GM18951 (cell line): ENCODE data around the gene COPB1.

Source experiments
- POLR2A ChIP-seq: IDR thresholded peaks from 4 replicates; pipeline ENCODE4 v1.6.1; 2011; ENCODE audit warnings: mild to moderate bottlenecking; ENCODE audit not compliant: insufficient read length, insufficient read depth; ENCODE audit errors: extremely low read depth
- in situ Hi-C: fragments of 300-500 bp; cut with MboI; formaldehyde crosslinking; loops from one replicate; pipeline ENCODE4 v1.12.0; 2022; ENCODE audit warnings: low sequenced_read_pairs, mixed read lengths, inconsistent platforms; ENCODE audit not compliant: unreplicated experiment

Gene COPB1

DNA sequence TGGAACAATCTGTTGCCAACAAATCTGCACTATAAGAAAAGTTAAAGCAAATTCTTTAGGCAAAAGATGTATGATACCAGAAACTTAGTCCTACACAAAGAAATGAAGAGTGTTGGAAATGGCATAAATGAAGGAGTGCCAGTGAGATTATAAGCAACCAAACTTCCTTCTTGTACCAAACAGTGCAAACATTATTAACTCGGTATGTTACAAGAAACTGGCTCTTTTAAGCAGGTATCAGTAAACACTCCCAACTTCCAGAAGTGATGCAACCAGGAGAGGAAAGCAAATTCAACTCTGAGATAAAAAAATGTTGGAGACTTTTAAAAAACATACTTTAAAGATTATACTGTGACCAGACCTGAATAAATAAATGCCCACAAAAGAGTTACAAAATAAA lies 28.5 kb downstream of the COPB1 start:
- TF ChIP-seq POLR2A = no peak
- in situ Hi-C loops = no loop called here

DNA sequence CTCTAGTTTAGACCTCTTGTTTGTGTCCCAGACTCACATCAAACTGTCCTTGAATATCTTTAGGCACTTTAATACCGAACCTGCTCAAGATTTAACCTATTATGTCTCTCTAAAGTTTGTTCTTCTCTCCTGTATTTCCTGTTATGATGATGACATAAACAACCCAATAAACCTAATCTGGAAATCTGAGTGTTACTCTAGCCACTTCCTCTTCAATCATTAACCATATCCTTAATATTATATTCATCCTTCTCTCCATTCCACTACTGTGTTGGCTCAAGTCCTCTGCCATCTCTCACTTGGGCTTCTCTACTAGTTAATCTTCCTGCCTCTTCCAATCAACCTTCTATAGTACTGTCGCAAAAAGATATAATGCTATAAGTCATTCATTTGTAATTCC lies 36.0 kb downstream of the COPB1 start:
- no peak for TF ChIP-seq POLR2A
- in situ Hi-C loops = no loop called here

DNA sequence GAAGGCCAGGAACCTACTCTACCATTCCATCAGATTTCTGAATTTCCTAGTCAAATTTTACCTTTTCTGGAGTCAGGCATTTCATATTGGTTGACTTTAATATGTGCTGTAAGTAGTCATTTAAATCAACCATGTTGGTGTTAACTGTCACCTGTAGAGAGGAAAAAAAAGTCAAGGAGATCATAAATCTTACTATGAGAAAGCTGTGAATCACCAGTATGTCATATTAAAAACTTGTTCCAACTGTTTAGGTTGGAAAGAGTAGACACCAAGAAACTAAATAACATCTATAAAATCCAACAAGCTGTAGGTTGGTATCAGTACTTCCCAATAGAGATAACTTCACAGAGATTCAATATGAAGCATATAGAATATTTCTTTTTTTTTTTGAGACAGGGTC lies 39.5 kb downstream of the COPB1 start:
- in situ Hi-C loops = no loop called here
- no peak for TF ChIP-seq POLR2A

DNA sequence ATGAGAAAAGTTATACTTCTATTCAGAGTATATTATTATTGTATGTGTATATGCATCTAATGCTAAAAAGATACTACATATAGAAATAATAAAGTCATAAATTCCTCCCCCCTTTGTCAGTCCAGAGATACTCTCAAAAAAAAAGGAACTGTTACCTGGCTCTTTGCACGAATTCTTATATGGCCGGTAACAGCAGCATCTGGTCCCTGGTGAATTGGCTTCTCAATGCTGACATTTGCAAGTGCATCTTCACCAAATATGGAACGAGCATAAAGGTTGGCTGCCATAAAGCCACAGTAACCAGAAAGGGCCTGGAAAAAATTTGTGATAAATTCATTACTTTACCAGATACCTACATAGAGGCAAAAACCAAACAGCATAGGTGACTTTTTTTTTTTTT lies 41.2 kb downstream of the COPB1 start:
- in situ Hi-C loops = no loop called here
- no peak for TF ChIP-seq POLR2A

DNA sequence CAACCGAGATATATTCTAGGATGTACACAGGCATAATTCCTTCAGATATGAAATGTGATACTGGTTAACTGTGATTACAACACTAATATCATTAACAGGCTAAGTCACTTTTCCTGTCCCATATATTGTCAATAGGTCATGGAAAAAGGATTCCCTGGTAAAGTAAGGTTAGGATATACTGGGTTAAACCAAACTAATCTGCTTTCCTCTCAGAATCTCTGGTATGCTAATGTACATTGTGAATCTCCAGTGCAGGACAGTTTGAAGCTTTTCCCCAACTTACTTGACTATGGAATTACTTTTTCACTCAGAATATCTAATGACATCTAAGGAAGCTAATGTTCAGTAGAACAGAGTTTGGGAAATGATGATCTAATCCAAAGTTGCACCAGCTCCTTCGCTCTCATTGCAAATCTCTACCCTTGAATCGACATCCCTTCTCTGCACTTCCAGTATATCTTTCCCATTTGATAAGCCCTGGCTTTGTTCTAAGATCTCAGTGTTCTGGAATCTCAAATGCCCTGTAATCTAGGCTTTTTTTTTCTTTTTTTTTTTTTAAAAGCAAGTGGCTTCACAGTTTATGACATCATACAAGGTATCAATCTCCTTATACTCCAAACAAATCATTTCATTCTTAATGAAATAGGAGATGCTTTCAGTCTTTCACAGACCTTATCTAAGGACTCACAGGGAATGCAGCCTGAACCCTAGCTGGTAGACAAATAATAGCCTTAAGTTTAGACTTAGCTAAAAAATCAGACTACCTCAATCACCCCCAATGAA lies 43.8 kb downstream of the COPB1 start:
- no peak for TF ChIP-seq POLR2A
- in situ Hi-C loops = no loop called here

DNA sequence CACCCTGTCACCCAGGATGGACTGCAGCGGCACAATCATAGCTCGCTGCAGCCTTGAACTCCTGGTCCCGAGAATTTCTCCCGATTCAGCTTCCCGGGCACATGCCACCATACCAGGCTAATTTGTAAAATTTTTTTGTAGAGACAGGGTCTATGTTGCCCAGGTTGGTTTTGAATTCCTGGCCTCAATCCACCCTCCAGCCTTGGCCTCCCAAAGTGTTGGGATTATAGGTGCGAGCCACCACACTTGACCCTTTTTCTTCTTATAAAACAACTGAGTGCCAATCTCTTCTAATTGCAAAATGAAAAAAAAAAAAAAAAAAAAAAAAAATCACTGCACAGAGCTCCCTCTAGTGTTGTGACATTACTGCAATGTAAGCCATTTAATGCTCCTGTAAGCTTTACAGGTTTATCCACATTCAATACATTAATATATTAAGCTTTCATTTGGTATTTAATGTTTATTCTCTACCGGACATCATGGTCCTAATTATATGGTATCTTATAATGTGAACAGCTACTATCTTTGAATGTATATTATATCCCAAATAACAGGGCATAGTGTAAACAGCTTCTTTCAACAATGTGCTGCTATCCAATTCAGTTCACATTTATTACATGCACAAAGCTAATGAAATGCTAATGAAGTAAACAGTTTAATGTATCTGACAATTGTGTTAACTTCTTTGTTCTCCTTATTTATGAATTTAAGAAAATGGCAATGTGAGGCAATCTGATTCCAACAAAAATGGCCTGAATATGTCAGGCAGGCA lies 44.6 kb downstream of the COPB1 start:
- in situ Hi-C loops = no loop called here
- TF ChIP-seq POLR2A = no peak

DNA sequence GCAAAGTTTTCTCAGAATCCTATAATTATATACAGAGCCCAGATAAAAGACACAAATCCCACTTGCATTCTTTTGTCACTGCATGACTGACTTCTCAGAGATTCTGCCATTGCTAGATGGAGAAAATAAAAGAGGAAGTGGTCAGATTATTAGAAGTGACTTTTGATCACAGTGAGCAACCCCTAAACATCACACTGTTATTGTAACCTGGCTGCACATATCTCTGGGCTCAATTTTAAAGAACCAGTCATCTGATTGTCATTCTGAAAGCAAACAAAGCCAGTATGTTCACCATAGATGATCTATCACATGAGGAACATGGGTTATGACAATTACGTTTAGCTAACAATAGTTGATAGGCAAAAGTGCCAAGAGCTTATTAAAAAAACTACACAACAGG lies 47.8 kb downstream of the COPB1 start:
- in situ Hi-C loops = no loop called here
- no peak for TF ChIP-seq POLR2A

DNA sequence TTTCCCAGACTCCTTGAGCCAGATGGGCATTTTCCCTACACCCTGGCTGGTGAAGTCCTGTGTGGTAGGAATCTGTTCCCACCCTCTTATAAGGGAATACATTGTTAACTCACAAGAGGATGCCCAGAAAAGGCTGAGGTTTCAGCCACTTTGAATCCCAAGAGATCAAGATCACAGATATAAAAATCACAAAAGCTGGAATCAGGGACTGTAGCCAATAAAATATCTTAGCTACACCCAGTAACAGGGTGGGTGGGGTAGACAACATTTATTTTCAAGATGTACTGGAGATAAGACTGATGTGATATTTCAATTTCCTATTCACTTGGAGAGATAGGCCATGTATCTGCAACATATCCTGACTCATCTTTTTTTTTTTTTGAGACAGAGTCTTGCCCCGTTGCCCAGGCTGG lies 50.3 kb downstream of the COPB1 start:
- in situ Hi-C loops = loop anchor here (10.0 kb wide), 1 partner anchor 155 kb away; no protein-coding TSS in a partner anchor

DNA sequence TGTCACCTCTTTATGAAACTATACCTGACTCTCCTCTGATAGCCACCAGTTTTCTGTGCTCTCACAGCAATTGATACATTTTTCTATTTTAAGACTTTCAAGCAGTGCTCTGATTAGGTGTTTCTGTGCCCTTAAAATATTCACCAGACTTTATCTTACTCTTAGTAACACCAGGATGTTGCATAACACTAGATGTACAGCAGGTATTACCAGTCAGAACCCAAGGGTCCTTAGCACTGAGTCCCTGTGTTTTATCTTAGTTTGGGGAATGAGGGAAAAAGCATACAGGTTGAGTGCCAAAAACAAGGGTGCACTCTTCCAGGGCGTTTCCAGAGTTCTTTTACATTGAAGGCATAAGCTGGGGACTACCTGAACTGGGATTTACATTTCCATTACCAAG lies 51.4 kb downstream of the COPB1 start:
- in situ Hi-C loops = loop anchor here (10.0 kb wide), 1 partner anchor 153 kb away; no protein-coding TSS in a partner anchor
- no peak for TF ChIP-seq POLR2A

More for the DNA sequence above, 50.3 kb downstream of the COPB1 start:
- TF ChIP-seq POLR2A = no peak

DNA sequence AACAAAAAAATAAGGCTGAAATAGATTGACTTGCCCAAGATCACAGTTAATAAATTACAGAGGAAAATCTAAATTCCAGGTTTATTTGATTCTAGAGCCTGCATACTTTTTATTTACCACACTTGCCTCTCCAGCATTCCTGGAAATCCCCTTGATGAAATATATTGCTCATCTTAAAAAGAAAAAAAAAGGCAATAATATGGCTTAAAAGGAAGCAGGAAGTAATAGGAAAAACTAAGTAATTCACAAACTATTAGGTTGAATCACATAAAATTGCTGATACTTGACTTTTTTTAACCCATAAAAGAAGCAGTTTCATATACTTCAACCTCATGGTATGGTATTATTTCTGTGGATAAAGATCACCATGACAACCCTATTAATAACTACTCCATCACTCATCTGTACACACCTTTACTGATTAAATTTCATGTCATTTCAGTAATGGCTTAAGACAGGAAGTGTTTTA lies 52.9 kb downstream of the COPB1 start:
- in situ Hi-C loops = loop anchor here (10.0 kb wide), 1 partner anchor 152 kb away; no protein-coding TSS in a partner anchor
- TF ChIP-seq POLR2A = no peak

DNA sequence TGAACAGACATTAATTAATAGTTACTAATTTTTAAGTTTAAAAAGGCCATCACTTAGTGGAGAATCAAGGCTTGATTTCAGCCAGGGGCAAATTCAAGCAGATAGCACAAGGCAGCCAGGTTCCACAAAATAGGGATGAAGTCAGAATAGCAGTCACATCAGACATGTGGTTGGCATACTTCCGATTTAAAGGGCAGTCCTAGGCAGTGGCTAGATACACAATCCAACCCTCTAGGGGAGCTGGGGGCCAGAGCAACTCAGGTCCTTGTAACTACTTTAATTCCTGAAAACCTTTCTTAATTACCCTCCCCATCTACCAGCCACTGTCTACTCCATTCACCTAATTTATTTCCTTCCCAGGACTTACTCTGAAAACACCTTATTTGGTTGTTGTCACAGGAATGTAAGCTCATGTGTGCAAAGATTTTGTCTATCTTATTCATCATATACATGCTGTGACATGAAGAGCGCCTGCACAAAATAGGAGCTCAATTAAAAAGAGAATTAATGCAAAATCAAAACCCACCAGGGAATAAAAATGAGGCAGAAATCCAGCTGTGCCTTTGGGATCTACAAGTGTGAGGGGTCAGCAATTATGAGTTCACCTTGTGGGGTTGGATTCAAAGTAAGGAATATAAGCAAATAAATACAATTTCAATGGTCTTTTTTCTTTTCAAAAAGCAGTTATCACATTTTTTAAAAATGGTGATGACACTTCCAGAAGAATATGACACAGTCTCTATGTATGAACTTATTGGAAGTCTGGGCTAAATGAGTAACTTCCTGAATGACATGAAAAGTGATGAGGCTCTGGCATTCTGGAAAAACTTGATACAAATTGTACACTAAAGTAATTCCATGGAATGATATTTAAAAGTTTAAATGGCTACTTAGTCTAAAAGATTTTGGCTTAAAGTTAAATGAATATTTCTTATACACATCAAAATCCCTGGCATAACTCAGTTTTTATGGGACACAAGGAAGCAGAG lies 53.8 kb downstream of the COPB1 start:
- TF ChIP-seq POLR2A = no peak
- in situ Hi-C loops = loop anchor here (10.0 kb wide), 1 partner anchor 151 kb away; no protein-coding TSS in a partner anchor

DNA sequence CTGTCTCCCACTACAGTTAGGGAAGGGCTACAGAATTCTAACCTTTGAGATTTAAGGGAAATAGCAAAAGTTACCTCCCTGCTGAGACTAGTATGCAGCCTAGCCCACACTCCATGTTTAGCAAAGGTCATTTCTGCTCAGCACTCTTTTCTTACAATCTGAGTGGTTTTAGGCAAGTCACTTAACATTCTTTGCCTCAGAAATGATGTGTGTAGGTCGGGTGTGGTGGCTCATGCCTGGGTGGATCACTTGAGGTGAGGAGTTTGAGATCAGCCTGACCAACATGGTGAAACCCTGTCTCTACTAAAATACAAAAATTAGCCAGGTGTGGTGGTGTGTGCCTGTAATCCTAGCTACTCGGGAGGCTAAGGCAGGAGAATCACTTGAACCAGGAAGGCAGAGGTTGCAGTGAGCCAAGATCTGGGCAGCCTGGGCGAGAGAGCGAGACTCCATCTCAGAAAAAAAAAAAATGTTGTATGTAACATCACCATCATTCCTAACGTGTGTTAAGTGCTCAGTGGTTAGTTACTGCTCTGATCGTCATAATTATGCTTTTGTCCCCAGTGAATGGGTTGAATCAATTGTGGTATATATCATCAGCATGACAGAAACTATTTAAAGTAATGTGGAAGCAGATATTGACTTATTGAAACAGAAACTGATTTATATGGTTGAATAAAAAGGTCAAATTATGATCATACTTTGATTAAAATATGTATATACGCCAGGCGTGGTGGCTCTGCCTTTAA lies 55.0 kb downstream of the COPB1 start:
- TF ChIP-seq POLR2A = no peak
- in situ Hi-C loops = loop anchor here (10.0 kb wide), 1 partner anchor 150 kb away; no protein-coding TSS in a partner anchor
